Measurements from ENCODE around the gene ZNF774.

ZNF774 gene

DNA sequence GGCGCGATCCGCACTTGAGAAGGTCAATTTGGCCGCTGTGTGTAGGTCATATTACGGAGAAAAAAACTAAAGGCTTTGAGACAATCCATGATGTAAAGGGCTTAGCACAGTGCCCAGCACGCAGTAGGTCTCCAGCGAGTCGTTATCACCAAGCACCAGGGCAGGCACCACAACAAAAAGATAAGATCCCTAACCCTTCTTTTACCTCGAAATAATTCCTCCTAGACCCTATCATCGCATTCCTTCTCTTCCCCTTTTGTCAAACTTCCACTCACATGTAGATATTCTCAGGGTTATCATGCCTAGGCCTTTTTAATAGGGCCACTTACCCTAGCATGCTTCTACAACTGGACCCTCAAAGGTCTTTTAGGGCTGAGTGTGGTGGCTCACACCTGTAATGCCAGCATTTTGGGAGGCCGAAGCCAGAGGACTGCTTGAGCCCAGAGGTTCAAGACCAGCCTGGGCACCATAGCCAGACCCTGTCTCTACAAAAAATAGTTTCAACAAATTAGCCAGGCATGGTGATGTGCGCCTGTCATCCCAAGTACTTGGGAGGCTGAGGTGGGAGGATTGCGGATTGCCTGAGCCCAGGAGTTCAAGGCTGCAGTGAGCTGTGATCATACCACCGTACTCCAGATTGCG lies 13.5 kb downstream of the ZNF774 start:
- no peaks in the 10 kb centered on the region for H3K36me3 ChIP-seq (ENCODE audit: control insufficient read depth, insufficient read depth, low read length)
- no peaks in the 10 kb centered on the region for H3K9me3 ChIP-seq (ENCODE audit: control insufficient read depth, insufficient read depth, low read length)
- H3K4me1 ChIP-seq (ENCODE audit: control insufficient read depth, insufficient read depth, low read length), result peaks cover 6% of the 10 kb centered on the region
- H3K4me3 ChIP-seq (ENCODE audit: low read depth, low read length), result no peak overlapping the region
- no peak overlapping the region for H3K27ac ChIP-seq (ENCODE audit: low read depth, low read length)
- no peak overlapping the region for H3K9ac ChIP-seq (ENCODE audit: low read depth, low read length)
- no peaks in the 10 kb centered on the region for H3K27me3 ChIP-seq (ENCODE audit: control insufficient read depth, insufficient read depth, low read length)

DNA sequence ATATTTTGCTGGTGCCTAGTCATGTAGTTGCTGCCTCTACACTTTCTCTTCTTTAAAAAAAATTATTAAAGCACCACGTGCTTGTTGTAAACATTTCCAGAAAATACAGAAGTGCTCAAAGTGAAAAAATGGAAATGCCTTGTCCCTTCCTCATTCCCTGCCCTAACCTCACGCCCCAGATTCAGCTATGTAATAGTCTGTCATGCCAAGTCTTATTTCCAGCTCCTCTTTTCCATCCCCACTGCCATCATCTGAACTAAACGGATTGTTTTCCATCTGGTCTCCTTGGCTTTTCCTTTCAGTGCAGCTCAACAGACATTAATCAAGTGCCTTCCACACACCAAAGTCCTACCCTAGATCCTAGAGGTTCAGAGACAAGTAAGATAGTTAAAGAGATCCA lies 15.5 kb downstream of the ZNF774 start:
- Histone ChIP-seq H3K27me3 (ENCODE audit: control insufficient read depth, insufficient read depth, low read length) (no peaks in the 10 kb centered on the region), H3K9ac (ENCODE audit: low read depth, low read length) (no peak overlapping the region), H3K36me3 (ENCODE audit: control insufficient read depth, insufficient read depth, low read length) (no peaks in the 10 kb centered on the region), H3K4me1 (ENCODE audit: control insufficient read depth, insufficient read depth, low read length) (peaks cover under 1% of the 10 kb centered on the region; the same call in 1 of the 2 replicates), H3K9me3 (ENCODE audit: control insufficient read depth, insufficient read depth, low read length) (no peaks in the 10 kb centered on the region), H3K27ac (ENCODE audit: low read depth, low read length) (no peak overlapping the region), H3K4me3 (ENCODE audit: low read depth, low read length) (no peak overlapping the region)

DNA sequence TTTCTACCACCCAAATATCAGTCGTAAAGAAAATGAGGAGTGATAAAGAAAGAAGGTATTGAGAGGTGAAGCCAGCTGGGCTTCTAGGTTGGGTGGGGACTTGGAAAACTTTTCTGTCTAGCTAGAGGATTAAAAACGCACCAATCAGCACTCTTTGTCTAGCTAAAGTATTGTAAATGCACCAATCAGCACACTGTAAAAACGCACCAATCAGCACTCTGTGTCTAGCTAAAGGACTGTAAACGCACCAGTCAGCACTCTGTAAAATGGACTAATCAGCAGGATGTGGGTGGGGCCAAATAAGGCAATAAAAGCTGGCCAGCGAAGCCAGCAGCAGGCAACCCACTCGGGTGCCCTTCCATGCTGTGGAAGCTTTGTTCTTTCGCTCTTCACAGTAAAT lies 23.0 kb downstream of the ZNF774 start:
- Histone ChIP-seq H3K9ac (ENCODE audit: low read depth, low read length) (no peak overlapping the region), H3K36me3 (ENCODE audit: control insufficient read depth, insufficient read depth, low read length) (no peaks in the 10 kb centered on the region), H3K27ac (ENCODE audit: low read depth, low read length) (no peak overlapping the region), H3K9me3 (ENCODE audit: control insufficient read depth, insufficient read depth, low read length) (peaks cover 15% of the 10 kb centered on the region), H3K27me3 (ENCODE audit: control insufficient read depth, insufficient read depth, low read length) (no peaks in the 10 kb centered on the region), H3K4me1 (ENCODE audit: control insufficient read depth, insufficient read depth, low read length) (no peaks in the 10 kb centered on the region), H3K4me3 (ENCODE audit: low read depth, low read length) (no peak overlapping the region)

DNA sequence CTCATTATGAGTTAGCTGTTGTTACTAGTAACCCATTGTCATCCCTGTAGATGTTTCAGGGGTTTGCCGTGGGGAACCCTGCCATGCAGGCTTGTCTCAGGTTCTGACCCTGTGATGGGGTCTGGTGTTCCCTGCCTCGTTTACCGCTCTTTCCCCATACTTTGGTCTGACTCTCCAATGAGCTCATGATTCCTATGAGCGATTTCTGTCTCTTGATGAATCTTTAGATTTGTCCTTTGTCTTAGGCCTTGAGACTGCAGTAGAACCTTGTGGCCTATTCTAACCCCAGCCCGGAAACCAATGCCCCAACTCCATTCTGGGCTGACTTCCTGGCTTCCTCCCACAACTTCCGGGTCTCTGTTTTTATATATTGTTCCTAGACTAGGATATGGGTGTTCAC lies 24.7 kb downstream of the ZNF774 start:
- Histone ChIP-seq H3K4me3 (ENCODE audit: low read depth, low read length) (no peak overlapping the region), H3K4me1 (ENCODE audit: control insufficient read depth, insufficient read depth, low read length) (no peaks in the 10 kb centered on the region), H3K9me3 (ENCODE audit: control insufficient read depth, insufficient read depth, low read length) (peaks cover 15% of the 10 kb centered on the region), H3K9ac (ENCODE audit: low read depth, low read length) (no peak overlapping the region), H3K36me3 (ENCODE audit: control insufficient read depth, insufficient read depth, low read length) (no peaks in the 10 kb centered on the region), H3K27me3 (ENCODE audit: control insufficient read depth, insufficient read depth, low read length) (no peaks in the 10 kb centered on the region), H3K27ac (ENCODE audit: low read depth, low read length) (no peak overlapping the region)

DNA sequence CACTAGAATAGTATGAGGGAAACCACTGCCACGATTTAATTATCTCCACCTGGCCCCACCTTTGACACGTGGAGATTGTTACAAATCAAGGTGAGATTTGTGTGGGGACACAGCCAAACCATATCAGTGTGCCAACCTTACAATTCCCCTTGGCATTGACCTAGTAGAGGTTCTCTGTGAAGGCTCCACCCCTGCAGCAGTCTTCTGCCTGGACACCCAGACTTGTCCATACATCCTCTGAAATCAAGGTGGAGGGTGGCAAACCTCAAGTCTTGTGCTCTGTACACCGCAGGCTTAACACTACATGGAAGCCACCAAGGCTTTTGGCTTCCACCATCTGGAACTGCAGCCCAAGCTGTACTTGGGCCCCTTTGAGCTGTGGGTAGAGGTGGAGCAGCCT lies 27.2 kb downstream of the ZNF774 start:
- H3K27ac ChIP-seq (ENCODE audit: low read depth, low read length), result no peak overlapping the region
- no peak overlapping the region for H3K9ac ChIP-seq (ENCODE audit: low read depth, low read length)
- H3K4me1 ChIP-seq (ENCODE audit: control insufficient read depth, insufficient read depth, low read length), result no peaks in the 10 kb centered on the region
- no peaks in the 10 kb centered on the region for H3K27me3 ChIP-seq (ENCODE audit: control insufficient read depth, insufficient read depth, low read length)
- no peak overlapping the region for H3K4me3 ChIP-seq (ENCODE audit: low read depth, low read length)
- H3K36me3 ChIP-seq (ENCODE audit: control insufficient read depth, insufficient read depth, low read length), result no peaks in the 10 kb centered on the region
- H3K9me3 ChIP-seq (ENCODE audit: control insufficient read depth, insufficient read depth, low read length), result peaks cover 15% of the 10 kb centered on the region

DNA sequence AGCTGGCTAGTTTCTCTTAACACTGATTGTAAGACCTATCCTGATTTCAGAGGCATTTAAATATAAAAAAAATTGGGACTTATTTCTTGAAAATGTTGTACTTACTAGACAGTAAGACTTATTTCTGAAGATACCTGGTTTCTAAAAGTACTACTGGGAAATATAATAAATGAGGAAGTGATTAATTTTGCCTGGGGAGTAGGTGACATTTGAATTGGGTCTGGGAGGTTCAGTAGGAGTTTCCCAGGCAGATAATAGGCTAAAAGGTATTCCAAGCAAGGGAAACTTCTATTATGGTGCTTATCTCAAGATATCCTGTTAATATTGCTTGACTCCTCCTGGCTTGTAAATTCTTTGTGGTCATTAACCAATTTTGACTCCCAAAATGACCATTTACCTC lies 29.4 kb downstream of the ZNF774 start:
- Histone ChIP-seq H3K9me3 (ENCODE audit: control insufficient read depth, insufficient read depth, low read length) (peaks cover 15% of the 10 kb centered on the region), H3K9ac (ENCODE audit: low read depth, low read length) (no peak overlapping the region), H3K4me1 (ENCODE audit: control insufficient read depth, insufficient read depth, low read length) (no peaks in the 10 kb centered on the region), H3K27ac (ENCODE audit: low read depth, low read length) (no peak overlapping the region), H3K4me3 (ENCODE audit: low read depth, low read length) (no peak overlapping the region), H3K36me3 (ENCODE audit: control insufficient read depth, insufficient read depth, low read length) (no peaks in the 10 kb centered on the region), H3K27me3 (ENCODE audit: control insufficient read depth, insufficient read depth, low read length) (no peaks in the 10 kb centered on the region)

DNA sequence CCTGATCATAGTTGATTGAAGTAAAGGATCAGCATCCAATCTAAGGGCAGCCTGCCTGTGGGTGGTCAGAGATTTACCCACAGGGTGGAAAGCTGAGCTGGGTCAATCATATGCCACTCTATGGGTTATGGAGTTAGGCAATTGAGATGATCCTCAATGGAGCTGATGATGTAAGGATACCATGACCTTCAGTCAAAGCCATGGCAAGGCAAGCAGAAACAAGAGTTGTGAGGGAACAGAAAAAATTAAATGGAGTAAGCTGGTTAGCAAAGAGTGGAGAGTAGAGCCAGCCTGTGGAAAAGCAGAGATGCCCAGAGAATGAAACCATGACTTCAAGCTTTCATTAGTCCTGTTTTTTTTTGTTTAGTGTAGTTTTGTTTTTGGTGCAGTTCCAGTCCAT lies 30.2 kb downstream of the ZNF774 start:
- Histone ChIP-seq H3K9ac (ENCODE audit: low read depth, low read length) (no peak overlapping the region), H3K9me3 (ENCODE audit: control insufficient read depth, insufficient read depth, low read length) (peaks cover 15% of the 10 kb centered on the region), H3K36me3 (ENCODE audit: control insufficient read depth, insufficient read depth, low read length) (no peaks in the 10 kb centered on the region), H3K27ac (ENCODE audit: low read depth, low read length) (no peak overlapping the region), H3K27me3 (ENCODE audit: control insufficient read depth, insufficient read depth, low read length) (no peaks in the 10 kb centered on the region), H3K4me1 (ENCODE audit: control insufficient read depth, insufficient read depth, low read length) (no peaks in the 10 kb centered on the region), H3K4me3 (ENCODE audit: low read depth, low read length) (no peak overlapping the region)

DNA sequence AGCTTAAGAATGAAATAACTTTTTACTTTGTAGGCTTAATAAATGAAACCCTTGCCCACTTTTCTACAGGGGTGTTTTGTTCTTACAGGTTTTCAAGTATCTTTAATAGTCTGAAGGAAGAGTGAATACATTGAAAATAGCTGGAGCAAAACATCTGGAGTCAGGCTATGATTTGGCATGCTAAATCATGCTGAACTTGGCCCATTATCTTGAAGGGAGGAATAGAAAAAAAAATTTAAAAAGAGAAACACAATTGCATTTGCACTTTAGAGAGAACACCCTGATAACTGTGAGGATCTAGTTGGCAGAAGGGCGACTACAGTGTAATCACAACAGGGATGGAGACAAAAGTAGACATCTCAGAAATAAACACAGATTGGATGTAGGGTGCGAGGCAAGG lies 34.1 kb downstream of the ZNF774 start:
- Histone ChIP-seq H3K4me3 (ENCODE audit: low read depth, low read length) (no peak overlapping the region), H3K9me3 (ENCODE audit: control insufficient read depth, insufficient read depth, low read length) (no peaks in the 10 kb centered on the region), H3K4me1 (ENCODE audit: control insufficient read depth, insufficient read depth, low read length) (peaks cover 15% of the 10 kb centered on the region), H3K27me3 (ENCODE audit: control insufficient read depth, insufficient read depth, low read length) (no peaks in the 10 kb centered on the region), H3K36me3 (ENCODE audit: control insufficient read depth, insufficient read depth, low read length) (peaks cover 7% of the 10 kb centered on the region), H3K9ac (ENCODE audit: low read depth, low read length) (no peak overlapping the region), H3K27ac (ENCODE audit: low read depth, low read length) (no peak overlapping the region)

DNA sequence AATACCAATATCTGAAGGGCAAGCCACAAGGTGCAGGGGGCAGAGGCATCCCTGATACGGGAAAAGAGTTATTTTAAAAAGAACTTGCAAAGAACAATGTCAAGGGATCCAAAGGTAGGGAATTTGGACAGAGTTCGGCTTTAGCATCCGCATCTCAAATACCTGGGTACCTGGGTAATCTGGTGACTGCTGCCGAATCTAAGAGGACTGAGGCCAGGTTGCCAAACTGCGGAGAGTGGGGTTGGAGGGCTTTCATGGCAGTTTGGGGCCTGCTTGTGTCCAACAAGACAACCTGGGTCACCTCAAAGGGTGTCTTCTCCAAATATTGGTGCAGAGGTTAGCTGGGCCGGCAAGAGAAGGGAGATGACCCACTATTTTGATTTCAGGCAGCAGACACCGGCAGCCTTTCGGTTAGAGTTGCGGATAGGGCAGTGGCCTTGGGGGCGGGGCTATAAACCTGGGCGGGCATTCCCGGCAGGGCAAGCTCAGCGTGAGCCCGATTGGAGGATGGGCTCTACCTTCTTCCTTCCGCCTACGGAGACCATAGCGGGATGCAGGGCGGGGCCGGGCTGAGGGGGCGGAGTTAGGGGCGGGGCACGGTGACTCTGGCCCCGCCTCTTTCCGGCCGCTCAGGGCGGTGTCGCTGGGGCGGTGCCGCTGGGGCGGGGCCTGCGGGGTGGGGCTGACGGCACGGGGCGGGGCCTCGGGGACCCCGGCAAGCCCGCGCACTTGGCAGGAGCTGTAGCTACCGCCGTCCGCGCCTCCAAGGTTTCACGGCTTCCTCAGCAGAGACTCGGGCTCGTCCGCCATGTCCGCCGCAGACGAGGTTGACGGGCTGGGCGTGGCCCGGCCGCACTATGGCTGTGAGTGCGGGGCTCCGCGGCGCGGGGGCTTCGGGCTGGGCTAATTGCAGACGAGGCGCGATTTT lies 35.7 kb downstream of the ZNF774 start, which contains the start of gene IQGAP1:
Gene IQGAP1 (plus strand): TSS at position 709 of the 928 bp plus-strand sequence. CDS start 100 bp downstream, at position 809.
- peak within 1 kb of the TSS; percentile 94 for H3K4me3 ChIP-seq (ENCODE audit: low read depth, low read length)
- peak within 1 kb of the TSS; percentile 96 for H3K27ac ChIP-seq (ENCODE audit: low read depth, low read length)
- peaks cover 30% of the 10 kb centered on the region for H3K4me1 ChIP-seq (ENCODE audit: control insufficient read depth, insufficient read depth, low read length)

DNA sequence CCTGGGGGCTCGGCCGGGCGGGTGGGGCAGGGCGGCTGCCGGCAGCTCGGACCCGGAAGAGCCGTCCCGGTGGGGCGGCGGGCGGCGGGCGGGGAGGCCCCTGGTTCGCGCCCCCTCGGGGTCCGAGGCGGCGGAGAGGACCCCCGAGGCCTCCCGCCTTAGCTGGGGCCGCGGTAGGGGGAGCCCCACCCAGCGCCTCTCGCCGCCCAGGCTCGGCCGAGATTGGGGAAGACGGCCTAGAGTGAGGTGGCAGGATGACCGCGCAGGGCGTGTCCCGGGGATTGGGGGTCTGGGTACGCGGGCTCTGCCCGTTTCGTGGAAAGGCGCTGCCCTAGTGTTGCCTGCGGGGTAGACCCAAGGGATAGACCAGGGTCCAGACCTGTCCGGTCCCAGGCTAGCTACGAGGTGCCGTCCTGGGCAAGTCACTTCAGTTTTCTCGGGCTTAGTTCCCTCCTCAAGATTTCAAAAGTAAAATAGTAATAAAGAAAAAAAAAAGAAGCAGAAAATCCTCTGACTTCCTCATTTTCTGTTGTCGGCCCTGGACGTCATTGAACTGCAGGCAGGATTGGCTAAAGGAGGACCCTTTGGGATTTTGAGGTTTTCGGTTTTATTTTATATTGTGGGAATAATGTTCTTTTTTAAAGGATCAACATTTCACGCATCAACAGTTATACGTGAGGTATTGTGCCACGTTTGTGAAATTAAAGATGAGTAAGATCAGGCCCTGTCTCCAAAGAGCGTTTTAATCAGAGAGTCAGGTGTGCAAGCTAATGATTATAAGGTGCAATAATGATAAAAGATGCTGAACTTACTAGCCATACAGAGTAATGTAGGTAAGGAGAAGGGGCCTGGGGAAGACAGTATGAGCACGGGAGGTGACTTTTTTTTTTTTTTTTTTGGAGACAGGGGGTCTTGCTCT lies 36.6 kb downstream of the ZNF774 start:
- H3K9ac ChIP-seq (ENCODE audit: low read depth, low read length), result peak overlapping the region; percentile 75
- peaks cover 37% of the 10 kb centered on the region for H3K4me1 ChIP-seq (ENCODE audit: control insufficient read depth, insufficient read depth, low read length)
- H3K27ac ChIP-seq (ENCODE audit: low read depth, low read length), result peak overlapping the region; percentile 96
- peak overlapping the region; percentile 94 for H3K4me3 ChIP-seq (ENCODE audit: low read depth, low read length)
- no peaks in the 10 kb centered on the region for H3K9me3 ChIP-seq (ENCODE audit: control insufficient read depth, insufficient read depth, low read length)
- H3K36me3 ChIP-seq (ENCODE audit: control insufficient read depth, insufficient read depth, low read length), result peaks cover 16% of the 10 kb centered on the region
- no peaks in the 10 kb centered on the region for H3K27me3 ChIP-seq (ENCODE audit: control insufficient read depth, insufficient read depth, low read length)

More for the DNA sequence above, 35.7 kb downstream of the ZNF774 start, which contains the start of gene IQGAP1:
- H3K36me3 ChIP-seq (ENCODE audit: control insufficient read depth, insufficient read depth, low read length), result peaks cover 16% of the 10 kb centered on the region
- H3K27me3 ChIP-seq (ENCODE audit: control insufficient read depth, insufficient read depth, low read length), result no peaks in the 10 kb centered on the region
- H3K9ac ChIP-seq (ENCODE audit: low read depth, low read length), result peak within 1 kb of the TSS; percentile 75
- no peaks in the 10 kb centered on the region for H3K9me3 ChIP-seq (ENCODE audit: control insufficient read depth, insufficient read depth, low read length)
